Measurements from ENCODE around the gene DROSHA.

Gene DROSHA

GRCh38 chr5:31471916-31472315, 60.0 kb downstream of the DROSHA start:
- peak; percentile 74 for FAIRE-seq
- no peak for DNase-seq (ENCODE audit: insufficient read length, low spot score)

- DNase-seq (ENCODE audit: insufficient read length, low spot score) = no peak
- FAIRE-seq = no peak
Measured at GRCh38 chr5:31471040-31471439, 60.9 kb downstream of the DROSHA start.

DNA sequence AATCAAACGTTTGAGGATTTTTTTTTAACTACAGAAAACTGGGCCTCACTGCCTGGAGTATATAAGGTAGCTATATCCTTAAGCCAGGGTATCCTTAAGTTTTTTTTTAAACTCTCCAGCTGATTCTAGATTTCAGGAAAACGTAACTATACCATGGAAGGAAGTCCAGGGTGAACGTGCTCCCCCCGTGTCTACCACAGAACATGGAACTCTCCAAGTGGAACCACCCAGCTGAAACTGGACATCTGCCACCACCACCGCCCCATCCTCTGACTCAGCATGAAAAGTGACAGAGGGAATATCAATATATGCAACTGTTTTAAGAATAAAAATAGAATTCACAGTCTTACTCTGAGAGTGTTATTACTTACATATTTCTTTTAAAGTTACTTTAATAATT, 61.3 kb downstream of the DROSHA start:
- peak; percentile 46 for FAIRE-seq
- no peak for DNase-seq (ENCODE audit: insufficient read length, low spot score)

- FAIRE-seq = no peak
- no peak for DNase-seq (ENCODE audit: insufficient read length, low spot score)
Measured at GRCh38 chr5:31469886-31470285, 62.0 kb downstream of the DROSHA start.

DNA sequence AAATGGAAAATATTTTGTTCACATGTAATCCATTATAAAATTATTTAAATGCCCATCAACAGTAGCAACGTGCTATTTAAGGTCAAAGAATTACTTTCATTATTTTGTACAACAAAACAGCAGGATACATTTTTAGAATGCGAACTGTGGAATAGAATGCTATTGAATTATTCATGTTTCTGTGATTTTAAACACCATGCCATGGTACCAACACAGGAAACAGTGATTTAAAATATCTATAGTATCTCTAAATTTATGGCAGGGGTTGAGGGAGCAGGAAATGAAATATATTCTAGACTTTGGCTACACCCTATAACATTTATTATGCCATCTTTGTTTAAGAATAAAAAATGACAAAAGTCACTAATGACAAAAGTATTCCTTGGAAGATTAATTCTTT, 62.4 kb downstream of the DROSHA start:
- FAIRE-seq (no peak), DNase-seq (ENCODE audit: insufficient read length, low spot score) (no peak)

DNA sequence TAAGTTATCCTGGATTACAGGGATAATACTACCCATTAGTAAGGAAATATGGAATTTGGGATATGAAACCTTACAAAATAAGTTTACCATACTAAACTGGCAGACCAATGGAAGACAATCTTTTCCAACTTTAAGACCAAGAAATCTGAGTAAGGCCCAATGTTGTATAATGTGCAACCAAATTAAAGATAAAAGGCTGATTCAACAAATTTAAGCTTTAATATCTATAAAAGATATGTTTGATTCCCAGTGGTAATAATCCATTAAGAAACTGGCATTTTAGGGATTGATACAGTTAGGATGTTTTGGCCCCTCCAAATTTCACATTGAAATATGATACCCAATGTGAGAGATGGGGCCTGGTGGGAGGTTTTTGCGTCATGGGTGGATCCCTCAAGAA, 66.6 kb downstream of the DROSHA start:
- no peak for DNase-seq (ENCODE audit: insufficient read length, low spot score)
- FAIRE-seq = no peak

GRCh38 chr5:31464081-31464480, 67.8 kb downstream of the DROSHA start:
- FAIRE-seq = no peak
- DNase-seq (ENCODE audit: insufficient read length, low spot score) = no peak

GRCh38 chr5:31463351-31463750, 68.5 kb downstream of the DROSHA start:
- DNase-seq (ENCODE audit: insufficient read length, low spot score) (no peak), FAIRE-seq (peak; percentile 28)

DNA sequence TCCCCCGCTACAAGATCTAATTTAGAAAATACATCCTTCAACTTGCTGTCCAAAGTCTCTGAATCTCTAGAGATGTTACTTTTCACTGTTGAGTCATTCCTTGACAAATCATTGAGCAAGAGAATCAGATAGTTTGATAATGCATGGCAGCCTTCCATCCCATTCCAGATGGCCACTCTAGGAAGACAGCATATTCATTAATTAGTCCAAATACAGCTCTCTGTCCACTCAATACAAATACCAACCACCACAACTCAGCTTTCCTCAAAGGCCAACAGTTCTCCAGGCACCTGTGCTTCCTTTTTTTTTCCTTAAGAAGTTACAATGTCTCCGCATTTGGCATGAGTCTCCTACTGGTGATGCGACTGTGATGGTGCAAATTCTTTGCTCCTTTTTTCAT, 72.3 kb downstream of the DROSHA start:
- FAIRE-seq (peak; percentile 72), DNase-seq (ENCODE audit: insufficient read length, low spot score) (no peak)

GRCh38 chr5:31455172-31455571, 76.7 kb downstream of the DROSHA start:
- DNase-seq (ENCODE audit: insufficient read length, low spot score) = no peak

GRCh38 chr5:31453522-31453921, 78.4 kb downstream of the DROSHA start:
- DNase-seq (ENCODE audit: insufficient read length, low spot score) (no peak), FAIRE-seq (no peak)

More at GRCh38 chr5:31455172-31455571, 76.7 kb downstream of the DROSHA start:
- FAIRE-seq = no peak

DNA sequence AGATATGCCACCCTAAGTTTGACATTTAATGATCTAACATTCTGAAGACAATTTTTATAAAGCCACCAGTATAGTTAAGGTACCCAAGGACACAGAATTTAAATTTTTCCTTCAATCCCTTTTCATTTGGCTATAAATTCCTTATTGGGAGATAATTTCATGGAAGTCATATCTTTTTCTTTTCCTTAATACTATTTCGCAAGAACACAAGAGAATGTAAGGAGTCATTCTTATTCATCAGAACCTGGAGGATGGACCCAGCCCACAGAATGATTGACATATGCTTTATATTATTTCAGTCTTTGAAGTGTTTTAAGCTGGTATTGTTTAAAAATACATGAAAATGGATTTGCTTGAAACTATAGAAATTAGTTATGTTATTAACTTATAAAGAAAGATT, 79.6 kb downstream of the DROSHA start:
- FAIRE-seq = no peak

GRCh38 chr5:31449962-31450361, 81.9 kb downstream of the DROSHA start:
- DNase-seq (ENCODE audit: insufficient read length, low spot score) (no peak), FAIRE-seq (no peak)

More for the DNA sequence above, 79.6 kb downstream of the DROSHA start:
- DNase-seq (ENCODE audit: insufficient read length, low spot score) = no peak

DNA sequence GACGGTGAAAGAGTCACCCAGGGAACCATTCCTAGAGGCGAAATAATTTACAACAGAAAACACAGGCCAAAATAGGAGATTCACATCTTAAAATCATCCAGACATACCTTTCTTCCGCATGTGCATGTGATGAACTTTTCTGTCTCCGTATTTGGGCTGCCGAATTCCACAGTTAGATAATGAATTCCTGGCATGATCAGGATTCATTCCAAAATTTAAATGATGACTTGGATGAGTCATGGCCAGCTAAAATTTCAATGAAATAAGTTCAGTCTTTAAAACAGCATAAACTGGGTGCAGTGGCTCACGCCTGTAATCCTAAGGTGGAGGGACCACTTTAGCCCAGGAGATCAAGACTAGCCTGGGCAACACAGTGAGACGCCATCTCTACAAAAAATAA, 82.7 kb downstream of the DROSHA start:
- DNase-seq (ENCODE audit: insufficient read length, low spot score) = no peak
- FAIRE-seq = peak; percentile 33

DNA sequence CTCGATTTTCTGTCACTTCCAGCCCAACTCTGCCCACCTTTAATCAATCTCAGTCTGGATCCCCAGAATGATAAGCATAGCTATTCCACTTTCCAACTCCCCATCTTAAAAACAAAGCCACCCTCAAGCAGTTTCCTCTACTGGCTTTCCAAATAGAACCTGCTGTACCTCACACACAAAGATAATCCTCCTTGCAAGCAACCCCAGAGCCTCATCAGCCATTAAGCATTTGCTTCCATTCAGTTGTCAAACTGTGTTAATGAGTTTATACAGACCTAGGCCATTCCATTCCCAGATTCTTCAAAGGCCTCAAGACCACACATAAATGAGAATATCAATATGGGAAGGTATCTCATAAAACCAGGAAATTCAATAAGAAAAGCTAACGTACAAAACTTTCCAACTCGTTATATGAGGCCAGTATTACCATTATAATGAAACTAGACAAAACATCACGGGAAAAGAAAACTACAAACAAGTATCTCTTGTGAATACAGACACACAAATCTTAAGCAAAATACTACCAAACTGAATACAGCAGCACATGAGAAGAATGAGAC, 86.8 kb downstream of the DROSHA start:
- FAIRE-seq = peak; percentile 42
- no peak for DNase-seq (ENCODE audit: insufficient read length, low spot score)

- DNase-seq (ENCODE audit: insufficient read length, low spot score) = no peak
Measured at GRCh38 chr5:31443572-31443971, 88.3 kb downstream of the DROSHA start.

GRCh38 chr5:31442058-31442745, 89.7 kb downstream of the DROSHA start:
- DNase-seq (ENCODE audit: insufficient read length, low spot score) = no peak
- peak; percentile 80 for FAIRE-seq

More at GRCh38 chr5:31443572-31443971, 88.3 kb downstream of the DROSHA start:
- FAIRE-seq = no peak

GRCh38 chr5:31436851-31437250, 95.0 kb downstream of the DROSHA start:
- no peak for DNase-seq (ENCODE audit: insufficient read length, low spot score)
- no peak for FAIRE-seq

- FAIRE-seq = no peak
- no peak for DNase-seq (ENCODE audit: insufficient read length, low spot score)
Measured at GRCh38 chr5:31435730-31436129, 96.2 kb downstream of the DROSHA start.

DNA sequence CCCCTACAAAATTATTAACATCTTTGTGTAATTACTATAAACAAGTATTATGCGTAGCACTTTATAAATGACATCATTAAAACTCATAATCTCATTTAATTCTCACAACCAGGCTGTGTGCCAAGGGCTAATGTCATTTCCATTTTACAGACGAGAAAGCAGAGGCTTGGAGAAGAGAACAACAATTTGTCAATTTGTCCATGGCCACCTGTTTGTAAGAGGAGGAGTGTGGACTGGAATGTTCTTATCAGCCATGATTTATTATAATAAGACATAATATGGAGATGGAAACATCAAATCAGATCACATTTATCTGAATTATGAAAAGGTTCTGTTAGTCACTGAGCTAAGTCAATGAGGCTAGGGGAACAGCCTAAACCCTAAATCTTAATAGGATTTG, 97.0 kb downstream of the DROSHA start:
- no peak for DNase-seq (ENCODE audit: insufficient read length, low spot score)
- FAIRE-seq = no peak

DNA sequence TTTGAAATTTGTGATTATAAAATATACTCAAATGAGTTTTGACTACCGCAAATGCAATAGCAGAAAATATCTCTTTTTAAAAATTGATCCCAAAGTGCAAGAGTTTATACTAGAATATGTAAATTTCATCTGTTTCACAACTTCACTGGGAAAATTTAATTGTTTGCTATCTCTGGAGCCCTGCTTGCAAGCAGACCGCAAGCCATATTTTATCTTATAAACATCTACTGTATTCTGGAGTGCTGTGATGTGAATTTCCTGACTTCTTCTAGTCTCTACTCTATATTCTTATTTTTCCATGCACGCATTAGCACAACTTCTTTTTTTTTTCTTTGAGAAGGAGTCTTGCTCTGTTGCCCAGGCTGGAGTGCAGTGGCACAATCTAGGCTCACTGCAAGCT, 98.7 kb downstream of the DROSHA start:
- DNase-seq (ENCODE audit: insufficient read length, low spot score) = no peak
- no peak for FAIRE-seq

DNA sequence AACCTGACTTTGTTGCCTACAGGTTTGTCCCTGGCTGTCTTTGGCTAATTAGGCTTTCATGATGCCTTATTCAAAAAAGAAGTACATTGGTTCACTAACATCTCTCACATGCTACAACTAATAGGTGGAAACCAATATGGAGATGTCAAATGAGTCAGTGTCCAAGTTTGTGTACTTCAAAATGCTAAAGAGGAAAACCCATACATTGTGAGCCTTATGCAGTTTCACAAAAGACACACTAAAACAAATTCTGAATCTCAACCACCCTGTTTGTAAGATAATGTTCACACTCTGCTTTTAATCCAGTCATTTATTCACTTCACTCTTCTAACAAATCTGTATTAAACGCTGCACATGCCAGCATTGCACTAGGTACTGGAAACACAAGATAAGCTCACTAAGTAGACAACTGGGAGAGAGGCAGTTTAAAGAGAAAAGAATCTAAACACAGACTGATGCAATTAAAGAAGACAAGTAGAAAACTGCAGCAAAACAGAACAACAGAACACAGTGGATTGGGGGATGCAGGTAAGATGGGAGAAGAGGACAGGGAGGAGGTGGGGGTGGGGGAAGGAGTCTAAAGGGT, 104.1 kb downstream of the DROSHA start:
- FAIRE-seq (peak; percentile 51), DNase-seq (ENCODE audit: insufficient read length, low spot score) (no peak)

Data from HTR-8/SVneo (cell line).